Stromal cell of bone marrow (primary cell): Measurements from ENCODE around the gene ITCH.
A peak's percentile ranks its signal among the peaks of the same experiment; 100 is the strongest.

Source experiments
- DNase-seq: peaks from one replicate; pipeline ENCODE4 v3.0.0-alpha.2; 2012; ENCODE audit warnings: low read depth

ITCH gene

DNA sequence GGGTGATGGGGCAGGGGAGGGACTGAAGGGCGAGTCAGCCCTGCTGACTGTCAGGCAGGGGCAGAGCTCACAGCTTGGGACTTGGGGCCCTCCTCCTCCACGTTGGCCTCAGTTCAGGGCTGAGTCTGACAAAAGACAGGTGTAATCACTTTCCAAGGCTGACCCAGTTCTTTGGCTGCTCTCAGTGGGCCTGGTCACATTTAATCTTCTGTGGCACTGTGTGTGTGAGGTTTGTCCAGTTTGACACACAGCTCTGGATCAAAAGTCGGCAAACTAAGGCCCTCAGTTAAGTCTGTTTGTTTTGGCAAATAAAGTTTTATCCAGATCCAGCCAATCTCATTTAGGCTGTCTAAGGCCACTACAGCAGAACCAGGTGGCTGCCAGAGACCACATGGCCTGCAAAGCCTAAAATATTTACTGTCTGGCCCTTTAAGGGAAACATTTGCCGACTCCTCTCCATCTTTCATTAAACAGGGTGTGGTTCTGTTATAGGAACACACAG is 190.3 kb downstream of the ITCH start:
- DNase-seq: no peak

- no peak for DNase-seq
Measured at GRCh38 chr20:34557936-34558319, 194.9 kb downstream of the ITCH start.

- peak; percentile 92 for DNase-seq
Measured at GRCh38 chr20:34558320-34559218, 195.5 kb downstream of the ITCH start, which contains the start of gene MAP1LC3A. Gene MAP1LC3A (plus strand): TSS chr20:34558718. CDS start chr20:34558869, 151 bp downstream.

DNA sequence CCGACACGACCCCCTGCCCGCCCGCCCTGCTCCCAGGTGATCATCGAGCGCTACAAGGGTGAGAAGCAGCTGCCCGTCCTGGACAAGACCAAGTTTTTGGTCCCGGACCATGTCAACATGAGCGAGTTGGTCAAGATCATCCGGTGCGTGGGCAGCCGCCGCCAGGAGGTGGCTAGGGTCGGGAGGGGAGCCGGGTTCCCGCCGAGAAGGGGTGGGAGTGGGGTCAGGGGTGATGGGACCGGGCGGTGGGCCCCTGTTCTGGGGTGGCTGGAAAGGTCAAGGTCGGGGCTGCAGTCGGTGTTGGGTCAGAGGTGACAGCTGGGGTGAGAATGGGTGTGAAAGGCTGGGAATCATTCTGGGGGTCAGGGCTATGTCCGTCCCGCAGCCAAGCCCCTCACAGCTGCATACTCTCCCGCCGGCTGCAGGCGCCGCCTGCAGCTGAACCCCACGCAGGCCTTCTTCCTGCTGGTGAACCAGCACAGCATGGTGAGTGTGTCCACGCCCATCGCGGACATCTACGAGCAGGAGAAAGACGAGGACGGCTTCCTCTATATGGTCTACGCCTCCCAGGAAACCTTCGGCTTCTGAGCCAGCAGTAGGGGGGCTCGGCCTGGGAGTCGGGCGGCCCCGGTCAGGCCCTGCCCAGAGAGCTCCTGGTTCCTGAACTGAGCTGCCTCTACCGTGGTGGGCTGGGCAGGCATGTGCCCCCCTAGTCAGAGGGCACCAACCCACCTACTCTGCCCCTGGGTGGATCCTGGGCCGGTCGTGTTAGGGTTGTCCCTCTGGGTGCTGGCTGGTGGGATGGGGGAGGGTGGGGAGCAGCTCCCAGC is 196.5 kb downstream of the ITCH start:
- DNase-seq: no peak

- no peak for DNase-seq
Measured at GRCh38 chr20:34560141-34560523, 197.1 kb downstream of the ITCH start.

DNA sequence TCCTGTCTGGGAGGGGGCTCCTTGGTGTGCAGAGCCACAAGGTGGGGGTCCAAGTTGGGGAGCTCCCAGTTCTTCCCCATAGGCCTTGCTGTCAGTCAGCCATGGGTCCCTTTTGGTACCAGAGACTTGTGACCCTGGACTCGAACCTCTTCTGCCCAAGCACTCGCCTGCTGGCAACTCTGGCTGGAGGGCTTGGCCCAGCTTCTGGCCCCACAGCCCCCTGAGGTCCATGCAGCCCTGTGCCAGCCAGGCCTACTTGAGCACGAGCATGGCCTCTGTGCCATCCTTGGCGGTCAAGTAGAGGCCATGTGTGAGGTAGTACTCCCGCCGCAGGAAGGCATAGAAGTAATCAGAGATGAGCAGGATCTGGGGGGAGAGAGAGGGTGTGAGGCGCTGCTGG is 197.5 kb downstream of the ITCH start:
- DNase-seq: no peak
